PC-9 (cell line): ENCODE measurements around the gene ARHGAP22.

ENCODE experiments used
- CTCF ChIP-seq: fragments of 200-600 bp; sonication (generic); conservative IDR thresholded peaks from 2 replicates; pipeline ENCODE4 v1.6.1; 2017; ENCODE audit warnings: mixed run types, antibody characterized with exemption, mild to moderate bottlenecking, moderate library complexity
- EZH2 ChIP-seq: fragments of 200-600 bp; sonication (generic); IDR thresholded peaks from 2 replicates; pipeline ENCODE4 v1.8.0; 2017; ENCODE audit warnings: antibody characterized with exemption, low read depth

- TF ChIP-seq CTCF (no peak), EZH2 (no peak)
These were observed 37.5 kb downstream of the ARHGAP22 start for GRCh38 chr10:48567346-48567745.
